Dendritic cell treated with granulocyte-macrophage colony-stimulating factor and Interleukin-4, amounts not matched to agents 40 ng/mL and 50 ng/mL, for 4 days (primary cell): Measurements from ENCODE around the gene MAPKAP1.
"Not testable (repeated sequence)": the region's sequence is repeated elsewhere in the genome, so short reads cannot be mapped to it uniquely, and the experiment has no call there.

Experiments used
- H3K27ac Mint-ChIP-seq: one replicate; pipeline ENCODE4 v1.8.0; 2022; ENCODE audit warnings: mild to moderate bottlenecking, mixed read lengths
- H3K27me3 Mint-ChIP-seq: one replicate; pipeline ENCODE4 v1.8.0; 2022; ENCODE audit warnings: mild to moderate bottlenecking, mixed read lengths
- H3K36me3 Mint-ChIP-seq: one replicate; pipeline ENCODE4 v1.8.0; 2022; ENCODE audit warnings: low read depth, mixed read lengths
- H3K4me1 Mint-ChIP-seq: one replicate; pipeline ENCODE4 v1.8.0; 2022; ENCODE audit warnings: low read depth, mixed read lengths
- H3K4me3 Mint-ChIP-seq: one replicate; pipeline ENCODE4 v1.8.0; 2022; ENCODE audit warnings: mild to moderate bottlenecking, moderate library complexity, mixed read lengths
- H3K9me3 Mint-ChIP-seq: one replicate; pipeline ENCODE4 v1.8.0; 2022; ENCODE audit warnings: mixed read lengths
- intact Hi-C: fragments of 100-400 bp; cut with micrococcal nuclease; formaldehyde crosslinking; loops from one replicate; pipeline ENCODE4 v1.15.0; 2022

Gene MAPKAP1

DNA sequence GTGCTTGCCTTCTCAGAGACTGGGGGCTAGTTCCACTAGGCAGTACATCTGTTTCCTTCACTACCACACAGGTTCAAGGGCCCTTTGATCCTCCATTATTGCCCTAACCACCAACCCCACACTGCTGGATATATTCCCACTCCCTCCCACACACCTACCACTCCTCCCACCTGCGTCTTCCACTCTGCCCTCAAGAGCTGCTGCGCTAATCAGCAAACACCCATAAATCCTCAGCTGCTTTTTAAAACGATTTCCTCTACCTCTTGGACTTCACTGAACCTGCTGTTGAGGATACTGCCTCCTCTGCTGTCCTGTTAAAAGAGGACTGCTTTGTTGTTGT, 120.9 kb downstream of the MAPKAP1 start:
- Mint-ChIP-seq H3K4me1 (peaks cover 24% of the 10 kb centered on the region), H3K9me3 (no peaks in the 10 kb centered on the region), H3K27ac (no peak overlapping the region), H3K4me3 (no peak overlapping the region), H3K27me3 (no peaks in the 10 kb centered on the region), H3K36me3 (peaks cover 49% of the 10 kb centered on the region)
- intact Hi-C loops = no loop called here

DNA sequence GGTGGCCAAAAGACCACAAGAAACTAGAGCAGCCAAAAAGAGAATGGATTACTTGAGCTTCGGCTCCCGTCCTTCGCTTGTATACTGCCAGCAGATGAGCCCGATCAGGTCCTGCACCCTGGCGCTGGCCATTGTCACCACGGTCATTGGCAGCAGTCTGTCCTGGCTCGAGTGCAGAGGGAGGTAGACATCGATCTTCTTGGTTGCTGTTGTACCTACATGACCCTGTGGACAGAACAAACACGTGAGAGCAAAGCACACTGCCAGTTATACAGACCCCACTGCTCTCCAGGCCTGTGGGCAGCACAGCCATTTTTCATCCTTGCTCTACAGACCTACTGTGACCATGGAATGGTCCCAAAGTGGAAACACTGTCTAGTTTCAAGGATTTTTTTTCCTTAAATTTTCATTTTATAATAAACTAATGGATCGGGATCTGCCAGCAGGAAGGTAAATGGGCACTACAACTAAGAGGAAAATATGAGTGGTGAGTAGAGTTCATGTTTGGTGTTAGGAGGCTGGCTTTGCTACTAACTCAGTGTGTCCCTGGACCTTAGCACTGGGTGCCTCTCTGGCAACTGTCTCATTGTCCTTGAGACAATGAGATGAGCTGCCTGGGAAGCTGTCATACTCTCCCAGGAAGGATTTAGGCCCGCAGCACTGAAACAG, 121.4 kb downstream of the MAPKAP1 start:
- Mint-ChIP-seq H3K4me1 (peaks cover 24% of the 10 kb centered on the region), H3K9me3 (no peaks in the 10 kb centered on the region), H3K36me3 (peaks cover 49% of the 10 kb centered on the region)

DNA sequence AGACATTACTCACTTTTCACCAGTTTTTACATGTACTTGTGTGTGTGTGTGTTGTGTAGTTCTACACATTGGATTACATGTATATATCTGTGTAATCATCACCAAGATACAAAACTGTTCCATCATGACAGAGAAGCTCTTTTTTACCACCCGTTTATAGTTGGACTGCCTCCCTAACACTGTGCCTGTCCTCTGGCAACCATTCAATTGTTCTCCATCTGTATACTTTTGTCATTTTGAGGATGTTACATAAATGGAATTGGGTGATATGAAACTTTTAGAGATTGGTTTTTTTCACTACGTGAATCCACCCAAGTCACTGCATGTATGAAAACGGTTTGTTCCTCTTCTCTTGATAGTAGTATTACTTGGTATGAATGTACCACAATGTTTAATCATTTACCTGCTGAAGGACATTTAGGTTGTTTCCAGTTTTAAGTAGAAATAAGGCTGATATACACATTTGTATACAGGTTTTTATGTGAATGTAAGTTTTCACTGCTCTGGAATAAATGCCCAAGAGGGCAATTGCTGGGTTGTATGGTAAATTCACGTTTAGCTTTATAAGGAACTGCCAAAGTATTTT, 126.2 kb downstream of the MAPKAP1 start:
- H3K4me3 Mint-ChIP-seq = no peak overlapping the region
- no peak overlapping the region for H3K27ac Mint-ChIP-seq
- H3K36me3 Mint-ChIP-seq = peaks cover 76% of the 10 kb centered on the region
- H3K4me1 Mint-ChIP-seq = peaks cover 5% of the 10 kb centered on the region
- no peaks in the 10 kb centered on the region for H3K27me3 Mint-ChIP-seq
- H3K9me3 Mint-ChIP-seq = no peaks in the 10 kb centered on the region
- intact Hi-C loops = no loop called here

More for the DNA sequence above, 121.4 kb downstream of the MAPKAP1 start:
- H3K4me3 Mint-ChIP-seq = no peak overlapping the region
- intact Hi-C loops = no loop called here
- no peak overlapping the region for H3K27ac Mint-ChIP-seq
- no peaks in the 10 kb centered on the region for H3K27me3 Mint-ChIP-seq

DNA sequence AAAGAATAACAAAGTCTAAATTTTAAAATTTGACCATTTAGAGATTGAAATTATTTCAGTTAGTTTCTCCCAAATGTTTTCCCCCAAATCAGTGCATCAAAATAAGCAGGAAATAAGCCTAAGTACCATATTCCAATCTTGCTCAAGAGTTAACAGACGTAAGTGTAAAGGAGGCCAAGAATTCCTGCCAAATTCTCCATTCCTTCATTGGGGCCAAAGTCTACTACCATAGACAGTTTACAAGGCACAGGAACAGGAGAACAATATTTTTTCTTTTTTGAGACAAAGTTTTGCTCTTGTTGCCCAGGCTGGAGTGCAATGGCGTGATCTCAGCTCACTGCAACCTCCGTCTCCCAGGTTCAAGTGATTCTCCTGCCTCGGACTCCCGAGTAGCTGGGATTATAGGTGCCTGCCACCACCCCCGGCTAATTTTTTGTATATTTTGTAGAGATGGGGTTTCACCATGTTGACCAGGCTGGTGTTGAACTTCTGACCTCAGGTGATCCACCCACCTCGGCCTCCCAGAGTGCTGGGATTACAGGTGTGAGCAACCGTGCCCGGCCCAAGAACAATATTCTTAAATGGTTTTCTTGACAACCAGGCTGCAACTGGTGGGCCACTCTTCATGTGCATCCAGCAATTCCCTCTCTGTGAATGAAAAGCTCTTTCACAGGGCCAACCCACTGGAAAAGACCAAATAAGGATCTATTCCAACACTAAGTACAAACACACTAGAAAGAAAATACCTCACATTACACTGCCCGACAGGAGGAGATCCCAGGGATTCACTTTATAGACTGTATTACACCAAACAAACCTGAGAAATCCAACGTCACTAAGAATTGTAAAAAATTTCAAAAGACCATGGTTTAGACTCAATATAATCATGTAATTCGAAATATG, 127.7 kb downstream of the MAPKAP1 start:
- Mint-ChIP-seq H3K27me3 (no peaks in the 10 kb centered on the region), H3K27ac (no peak overlapping the region), H3K4me3 (no peak overlapping the region), H3K36me3 (peaks cover 68% of the 10 kb centered on the region), H3K9me3 (no peaks in the 10 kb centered on the region), H3K4me1 (peaks cover 5% of the 10 kb centered on the region)
- intact Hi-C loops = no loop called here

DNA sequence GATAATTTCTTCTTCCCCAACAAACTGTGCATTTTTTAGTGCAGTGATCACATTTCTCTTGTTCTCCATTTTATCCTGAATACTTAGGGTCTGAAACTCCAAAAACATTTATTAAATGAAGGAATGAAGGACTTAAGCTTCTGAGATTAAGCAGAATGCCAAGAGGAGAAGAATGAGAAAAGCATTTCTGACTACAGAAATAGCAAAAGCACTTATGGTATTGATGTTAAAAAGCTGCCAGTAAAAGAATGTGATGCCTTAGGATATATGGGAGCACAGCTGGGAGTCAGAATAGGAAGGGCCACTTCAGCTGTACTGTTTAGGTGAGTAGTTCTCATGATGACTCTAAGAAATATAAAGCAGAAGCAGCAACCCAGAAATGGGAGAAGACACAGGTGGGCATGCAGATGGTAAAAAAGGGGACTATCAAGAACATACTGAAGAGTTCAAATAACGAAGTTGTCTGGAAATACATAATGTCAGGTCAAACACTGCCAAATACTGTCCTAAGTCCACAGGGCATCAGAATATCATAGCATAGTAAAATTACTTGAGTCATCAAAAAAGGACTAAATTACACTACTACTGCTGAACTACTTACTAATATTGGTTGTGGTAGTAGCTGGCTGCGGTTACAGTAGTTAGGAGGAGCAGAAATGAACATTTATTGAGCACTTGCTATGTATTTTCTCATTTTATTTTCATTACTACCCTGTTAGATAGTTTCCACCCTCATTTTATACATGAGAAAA, 132.7 kb downstream of the MAPKAP1 start:
- intact Hi-C loops = no loop called here
- H3K36me3 Mint-ChIP-seq = peaks cover 45% of the 10 kb centered on the region
- H3K27ac Mint-ChIP-seq = no peak overlapping the region
- H3K4me1 Mint-ChIP-seq = no peaks in the 10 kb centered on the region
- H3K4me3 Mint-ChIP-seq = no peak overlapping the region
- peaks cover 13% of the 10 kb centered on the region for H3K9me3 Mint-ChIP-seq
- H3K27me3 Mint-ChIP-seq = no peaks in the 10 kb centered on the region

DNA sequence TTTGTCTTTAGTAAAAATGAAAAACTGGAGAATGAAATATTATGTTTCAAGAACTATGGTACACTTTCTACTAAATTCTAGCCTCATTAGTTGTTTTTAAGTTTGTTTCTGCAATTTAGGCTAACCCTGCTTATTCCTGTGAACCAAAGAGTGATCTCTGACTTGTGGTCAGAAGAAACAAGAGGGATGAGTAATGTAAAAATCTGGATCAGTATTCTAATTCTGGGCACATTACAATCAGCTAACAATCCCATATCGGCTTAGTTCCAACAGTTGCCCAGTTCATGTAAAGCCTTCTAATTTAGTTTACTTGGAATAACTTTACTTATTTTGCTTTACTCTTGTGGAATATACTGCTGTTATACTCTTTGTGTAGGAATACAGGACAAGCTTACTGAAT, 134.5 kb downstream of the MAPKAP1 start:
- intact Hi-C loops, H3K4me1 Mint-ChIP-seq, H3K4me3 Mint-ChIP-seq, H3K27ac Mint-ChIP-seq, H3K27me3 Mint-ChIP-seq: not testable (repeated sequence)
- peaks cover 13% of the 10 kb centered on the region for H3K9me3 Mint-ChIP-seq
- H3K36me3 Mint-ChIP-seq = peaks cover 35% of the 10 kb centered on the region

DNA sequence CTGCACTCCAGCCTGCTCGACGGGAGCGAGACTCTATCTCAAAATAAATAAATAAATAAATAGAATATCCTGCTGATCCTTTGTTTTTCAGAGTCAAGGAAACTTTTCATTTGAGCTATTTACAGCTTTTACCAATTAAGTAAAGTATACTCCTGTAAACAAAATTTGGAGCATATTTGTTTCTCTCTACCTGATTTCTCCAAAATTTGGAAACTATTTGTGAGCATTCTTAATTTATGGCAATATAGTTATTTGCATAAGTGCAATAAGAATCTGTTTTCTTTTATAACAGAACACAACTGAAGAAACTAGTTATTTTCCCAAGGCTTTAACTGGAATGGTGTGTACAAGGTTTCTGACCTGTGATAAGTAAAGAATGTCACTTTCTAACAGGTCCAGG, 135.2 kb downstream of the MAPKAP1 start:
- H3K27ac Mint-ChIP-seq, H3K4me3 Mint-ChIP-seq, intact Hi-C loops, H3K4me1 Mint-ChIP-seq, H3K27me3 Mint-ChIP-seq: not testable (repeated sequence)
- H3K36me3 Mint-ChIP-seq = peaks cover 31% of the 10 kb centered on the region
- peaks cover 13% of the 10 kb centered on the region for H3K9me3 Mint-ChIP-seq

DNA sequence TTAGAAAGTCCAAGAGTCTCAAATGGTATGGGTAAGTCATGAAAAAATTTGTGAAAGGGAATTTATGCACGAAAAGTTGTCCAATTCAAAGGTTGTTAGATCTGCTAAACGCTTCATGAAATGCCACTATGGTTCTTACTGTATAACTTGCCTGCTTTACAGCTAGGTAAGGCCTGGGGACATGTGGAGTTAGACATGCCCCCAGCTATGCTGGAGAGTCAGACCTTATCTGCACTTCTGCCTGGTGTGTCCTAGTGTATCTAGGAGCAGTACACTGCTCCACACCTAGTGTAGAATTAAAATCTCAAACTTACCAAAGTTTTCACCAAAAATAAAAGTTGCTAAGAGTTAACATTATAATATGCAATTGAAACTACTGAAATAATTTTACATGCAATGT, 136.8 kb downstream of the MAPKAP1 start:
- peaks cover 13% of the 10 kb centered on the region for H3K9me3 Mint-ChIP-seq
- intact Hi-C loops = no loop called here
- no peak overlapping the region for H3K27ac Mint-ChIP-seq
- peaks cover 17% of the 10 kb centered on the region for H3K36me3 Mint-ChIP-seq
- no peaks in the 10 kb centered on the region for H3K4me1 Mint-ChIP-seq
- H3K4me3 Mint-ChIP-seq = no peak overlapping the region
- H3K27me3 Mint-ChIP-seq = no peaks in the 10 kb centered on the region

DNA sequence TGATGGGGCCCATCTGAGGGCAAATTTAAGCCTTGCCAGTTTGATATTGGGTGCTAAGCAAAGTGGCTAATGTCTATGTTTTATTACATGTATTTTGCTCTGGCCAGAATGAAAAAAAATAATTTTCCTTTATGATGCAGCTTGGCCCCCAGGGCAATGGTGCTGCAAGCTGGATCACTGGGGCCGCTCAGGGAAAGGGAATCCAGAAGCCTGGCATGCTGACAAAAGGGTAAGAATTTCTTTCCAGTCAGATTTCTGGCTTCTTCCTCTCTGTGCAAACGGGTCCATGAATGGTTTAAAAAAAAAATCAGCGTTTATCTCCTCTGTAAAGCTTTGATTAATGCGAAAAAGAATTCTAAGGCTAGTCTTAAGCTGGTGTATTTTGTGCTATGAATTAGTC, 138.4 kb downstream of the MAPKAP1 start:
- no peak overlapping the region for H3K27ac Mint-ChIP-seq
- H3K4me1 Mint-ChIP-seq = no peaks in the 10 kb centered on the region
- H3K27me3 Mint-ChIP-seq = no peaks in the 10 kb centered on the region
- peaks cover 14% of the 10 kb centered on the region for H3K36me3 Mint-ChIP-seq
- H3K4me3 Mint-ChIP-seq = no peak overlapping the region
- H3K9me3 Mint-ChIP-seq = peaks cover 10% of the 10 kb centered on the region
- intact Hi-C loops = no loop called here

DNA sequence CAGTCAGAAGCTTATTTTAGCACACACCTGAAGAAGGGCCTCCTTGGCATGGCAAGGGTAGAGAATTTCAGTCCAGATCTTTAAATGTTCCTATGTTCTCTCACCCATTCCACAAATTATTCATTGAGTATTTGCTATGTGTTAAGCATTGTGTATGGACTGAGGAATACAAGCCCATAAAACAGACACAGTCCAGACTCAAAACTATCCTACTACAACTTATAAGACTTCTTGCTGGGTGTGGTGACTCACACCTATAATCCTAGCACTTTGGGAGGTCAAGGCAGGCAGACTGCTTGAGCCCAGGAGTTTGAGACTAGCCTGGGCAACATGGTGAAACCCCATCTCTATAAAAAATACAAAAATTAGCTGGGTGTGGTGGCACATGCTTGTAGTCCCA, 141.0 kb downstream of the MAPKAP1 start:
- H3K36me3 Mint-ChIP-seq, H3K9me3 Mint-ChIP-seq, H3K27ac Mint-ChIP-seq, intact Hi-C loops, H3K4me3 Mint-ChIP-seq, H3K27me3 Mint-ChIP-seq, H3K4me1 Mint-ChIP-seq: not testable (repeated sequence)

DNA sequence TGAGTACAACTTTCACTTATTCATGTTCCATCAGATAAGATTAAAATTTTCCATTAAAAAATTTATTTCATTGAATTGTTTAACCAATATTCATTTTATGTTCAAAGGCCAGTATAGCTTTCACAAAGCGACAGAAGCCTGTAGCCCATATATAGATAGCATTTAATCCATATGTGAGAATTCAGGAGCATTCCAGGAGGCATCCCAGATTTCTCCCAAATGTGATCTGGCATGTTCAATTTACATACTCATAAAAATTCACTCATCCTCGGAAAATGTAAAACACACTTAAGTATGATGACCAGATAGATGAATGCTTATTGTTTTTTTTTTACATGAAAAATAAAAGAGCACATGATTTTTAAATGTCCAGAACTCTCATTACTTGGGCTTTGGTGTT, 141.9 kb downstream of the MAPKAP1 start:
- Mint-ChIP-seq H3K9me3 (no peaks in the 10 kb centered on the region), H3K27ac (no peak overlapping the region), H3K4me1 (no peaks in the 10 kb centered on the region), H3K27me3 (no peaks in the 10 kb centered on the region), H3K4me3 (no peak overlapping the region), H3K36me3 (peaks cover 6% of the 10 kb centered on the region)
- intact Hi-C loops = no loop called here

DNA sequence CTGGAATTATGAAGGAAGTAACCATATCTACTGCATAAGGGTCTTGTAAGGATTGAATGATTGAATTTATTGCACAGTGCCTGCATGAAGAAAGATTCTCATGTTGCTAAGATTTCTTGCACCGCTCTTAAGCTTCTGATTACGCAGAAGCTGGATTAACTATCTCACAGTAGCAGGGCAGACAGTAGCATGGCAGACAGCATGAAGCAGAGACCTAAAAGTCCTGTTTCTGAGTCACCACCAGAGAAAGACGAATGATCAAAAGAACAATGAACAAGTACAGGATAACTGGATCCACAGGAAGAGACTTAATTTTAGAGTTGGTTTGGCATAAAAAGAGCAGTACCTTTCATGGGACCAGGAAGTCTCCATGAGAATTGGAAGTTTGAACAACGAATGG, 142.4 kb downstream of the MAPKAP1 start:
- no peak overlapping the region for H3K4me3 Mint-ChIP-seq
- H3K4me1 Mint-ChIP-seq = no peaks in the 10 kb centered on the region
- H3K27me3 Mint-ChIP-seq = no peaks in the 10 kb centered on the region
- intact Hi-C loops = no loop called here
- H3K27ac Mint-ChIP-seq = no peak overlapping the region
- peaks cover 8% of the 10 kb centered on the region for H3K36me3 Mint-ChIP-seq
- no peaks in the 10 kb centered on the region for H3K9me3 Mint-ChIP-seq

DNA sequence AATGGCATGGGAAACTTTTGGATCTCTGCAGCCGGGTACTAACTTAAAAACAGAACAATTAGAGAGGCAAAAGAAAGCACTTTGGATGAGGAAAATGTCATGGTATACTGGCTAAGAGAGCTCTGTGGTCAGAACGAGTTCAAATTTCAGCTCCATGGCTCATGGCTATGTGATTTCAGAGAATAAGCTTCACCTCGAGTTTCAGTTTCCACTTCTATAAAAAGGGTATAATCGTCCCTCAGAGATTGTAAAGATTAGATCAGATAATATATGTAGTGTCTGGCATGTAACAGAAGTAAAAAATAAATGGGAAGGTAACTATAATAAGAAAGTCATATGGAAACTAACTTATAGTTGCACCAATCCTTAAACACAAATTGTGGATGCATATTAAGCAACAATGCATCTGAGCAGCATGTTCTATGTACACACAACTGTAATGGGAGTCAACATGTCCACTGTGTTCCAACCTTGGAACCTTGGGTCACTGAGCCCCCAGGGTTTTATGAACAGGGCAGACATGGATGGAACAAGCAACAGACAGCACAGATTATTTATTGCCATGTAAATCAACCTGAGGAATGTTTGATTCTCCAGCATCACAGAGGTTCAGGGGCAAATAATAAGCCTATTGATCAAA, 145.4 kb downstream of the MAPKAP1 start:
- Mint-ChIP-seq H3K36me3 (peaks cover 19% of the 10 kb centered on the region), H3K9me3 (no peaks in the 10 kb centered on the region), H3K4me3 (no peak overlapping the region), H3K4me1 (no peaks in the 10 kb centered on the region), H3K27me3 (no peaks in the 10 kb centered on the region), H3K27ac (no peak overlapping the region)
- intact Hi-C loops = no loop called here
